Thoracic aorta (tissue), 2 donors: ENCODE data around the gene ADCY5. TPM values are rescaled to one million over a fixed set of nuclear protein-coding genes. Genes with fewer than 3 reads are reported as not detected.

ENCODE experiments used
- ATAC-seq: fragments of 150-250 bp; one replicate; pipeline ENCODE4 v1.8.0; 2017; ENCODE audit warnings: low read depth; ENCODE audit not compliant: insufficient number of reproducible peaks, low FRiP score
- DNase-seq: peaks from one replicate; pipeline ENCODE4 v3.0.0-alpha.2; 2020; ENCODE audit warnings: low spot score
- H3K27ac ChIP-seq, 2 donors: fragments of 200-600 bp; sonication (generic); 1 replicate in 1 of 2; 2 replicates in 1 of 2; pipeline ENCODE4 v1.5.1; 2016; ENCODE audit warnings: mild to moderate bottlenecking in 2 of 2, moderate library complexity in 2 of 2
- H3K27me3 ChIP-seq: fragments of 200-600 bp; sonication (generic); replicated peaks from 2 replicates; pipeline ENCODE4 v1.6.0; 2016; ENCODE audit warnings: mild to moderate bottlenecking; ENCODE audit not compliant: insufficient read depth
- H3K36me3 ChIP-seq: fragments of 200-600 bp; sonication (generic); one replicate; pipeline ENCODE4 v1.5.1; 2016
- H3K4me1 ChIP-seq, 2 donors: fragments of 200-600 bp; sonication (generic); 1 replicate in 1 of 2; 2 replicates in 1 of 2; pipeline versions ENCODE4 v1.5.1 to v1.6.0; 2016; ENCODE audit warnings: low read depth in 2 of 2, mild to moderate bottlenecking in 1 of 2; ENCODE audit not compliant: control insufficient read depth in 1 of 2
- H3K4me3 ChIP-seq: fragments of 200-600 bp; sonication (generic); 2 replicates; pipeline ENCODE4 v1.5.1; 2016; ENCODE audit warnings: mild to moderate bottlenecking
- H3K9me3 ChIP-seq: fragments of 200-600 bp; sonication (generic); 2 replicates; pipeline ENCODE4 v1.5.1; 2016
- CTCF ChIP-seq: fragments of 200-600 bp; sonication (generic); IDR thresholded peaks from one replicate; pipeline ENCODE4 v1.5.1; 2019; ENCODE audit warnings: antibody characterized with exemption
- total RNA-seq, 2 donors: library from RNA; depleted of rRNA; stranded (reverse); fragments of >200 nt; gene quantifications; one replicate each; pipeline versions ENCODE4 v1.1.0 to v1.2.3, GENCODE V29; 2016

The ADCY5 gene
- total RNA-seq, 2 donors from 2014 or later: 104 to 123 TPM

GRCh38 chr3:123313889-123314288, 135.0 kb downstream of the ADCY5 start:
- Histone ChIP-seq H3K27me3 (no peaks in the 10 kb centered on the region), H3K9me3 (no peaks in the 10 kb centered on the region), H3K4me1 (peaks cover 0 to 18% of the 10 kb centered on the region in 2 donors), H3K36me3 (peaks cover 22% of the 10 kb centered on the region), H3K27ac (peak overlapping the region in 1 of 2 donors; percentile 44), H3K4me3 (no peak overlapping the region)
- DNase-seq (no peak), ATAC-seq (no peak)
- TF ChIP-seq CTCF: no peak

- Histone ChIP-seq H3K36me3 (peaks cover 18% of the 10 kb centered on the region), H3K9me3 (no peaks in the 10 kb centered on the region), H3K4me3 (no peak overlapping the region), H3K4me1 (peaks cover 0 to 18% of the 10 kb centered on the region in 2 donors), H3K27ac (peak overlapping the region in 1 of 2 donors; percentile 9), H3K27me3 (no peaks in the 10 kb centered on the region)
- TF ChIP-seq CTCF: no peak
- no peak for DNase-seq
- no peak for ATAC-seq
These were observed 136.3 kb downstream of the ADCY5 start for GRCh38 chr3:123312331-123313265.

GRCh38 chr3:123311201-123311600, 137.7 kb downstream of the ADCY5 start:
- TF ChIP-seq CTCF: no peak
- Histone ChIP-seq H3K27ac (no peak overlapping the region), H3K9me3 (no peaks in the 10 kb centered on the region), H3K4me1 (peaks cover 0 to 18% of the 10 kb centered on the region in 2 donors), H3K27me3 (no peaks in the 10 kb centered on the region), H3K4me3 (no peak overlapping the region), H3K36me3 (peaks cover 18% of the 10 kb centered on the region)
- ATAC-seq: no peak
- DNase-seq: no peak

- H3K27ac ChIP-seq: no peak overlapping the region
- no peak for ATAC-seq
- H3K27me3 ChIP-seq: no peaks in the 10 kb centered on the region
- TF ChIP-seq CTCF: no peak
- peaks cover 18% of the 10 kb centered on the region for H3K36me3 ChIP-seq
- no peak for DNase-seq
- no peaks in the 10 kb centered on the region for H3K9me3 ChIP-seq
- peaks cover 0 to 18% of the 10 kb centered on the region in 2 donors for H3K4me1 ChIP-seq
- H3K4me3 ChIP-seq: no peak overlapping the region
These were observed 138.1 kb downstream of the ADCY5 start for GRCh38 chr3:123310741-123311140.

- no peak for ATAC-seq
- H3K27ac ChIP-seq: no peak overlapping the region
These were observed 138.7 kb downstream of the ADCY5 start for GRCh38 chr3:123310186-123310585.

More at GRCh38 chr3:123310186-123310585, 138.7 kb downstream of the ADCY5 start:
- H3K4me3 ChIP-seq: no peak overlapping the region
- H3K9me3 ChIP-seq: no peaks in the 10 kb centered on the region
- DNase-seq: no peak
- H3K4me1 ChIP-seq: peaks cover 0 to 18% of the 10 kb centered on the region in 2 donors
- peaks cover 19% of the 10 kb centered on the region for H3K36me3 ChIP-seq
- no peaks in the 10 kb centered on the region for H3K27me3 ChIP-seq
- TF ChIP-seq CTCF: no peak
